ENCODE measurements around the gene ROBO1. TPM values are rescaled to one million over a fixed set of nuclear protein-coding genes. Genes with fewer than 3 reads are reported as not detected.

ROBO1 gene
- total RNA-seq, 1 donor: 0.42 TPM

- no peak overlapping the region for H3K4me3 ChIP-seq (ENCODE audit: low read length)
- H3K9me3 ChIP-seq (ENCODE audit: low read depth, low read length): no peaks in the 10 kb centered on the region
- H3K27me3 ChIP-seq (ENCODE audit: insufficient read depth, low read length): no peaks in the 10 kb centered on the region
These were observed 923.5 kb downstream of the ROBO1 start for GRCh38 chr3:78844307-78844706.

GRCh38 chr3:78839693-78840092, 928.1 kb downstream of the ROBO1 start:
- Histone ChIP-seq H3K27me3 (ENCODE audit: insufficient read depth, low read length) (no peaks in the 10 kb centered on the region), H3K4me1 (ENCODE audit: insufficient read depth, low read length) (no peaks in the 10 kb centered on the region), H3K4me3 (ENCODE audit: low read length) (no peak overlapping the region), H3K9me3 (ENCODE audit: low read depth, low read length) (no peaks in the 10 kb centered on the region)

More at GRCh38 chr3:78844307-78844706, 923.5 kb downstream of the ROBO1 start:
- H3K4me1 ChIP-seq (ENCODE audit: insufficient read depth, low read length): no peaks in the 10 kb centered on the region

- no peaks in the 10 kb centered on the region for H3K27me3 ChIP-seq (ENCODE audit: insufficient read depth, low read length)
- no peaks in the 10 kb centered on the region for H3K9me3 ChIP-seq (ENCODE audit: low read depth, low read length)
- H3K4me3 ChIP-seq (ENCODE audit: low read length): no peak overlapping the region
- no peaks in the 10 kb centered on the region for H3K4me1 ChIP-seq (ENCODE audit: insufficient read depth, low read length)
These were observed 929.4 kb downstream of the ROBO1 start for GRCh38 chr3:78838362-78838761.

- H3K9me3 ChIP-seq (ENCODE audit: low read depth, low read length): no peaks in the 10 kb centered on the region
- H3K4me3 ChIP-seq (ENCODE audit: low read length): no peak overlapping the region
- no peaks in the 10 kb centered on the region for H3K4me1 ChIP-seq (ENCODE audit: insufficient read depth, low read length)
- no peaks in the 10 kb centered on the region for H3K27me3 ChIP-seq (ENCODE audit: insufficient read depth, low read length)
These were observed 932.9 kb downstream of the ROBO1 start for GRCh38 chr3:78834910-78835309.

- Histone ChIP-seq H3K27me3 (ENCODE audit: insufficient read depth, low read length) (no peaks in the 10 kb centered on the region), H3K4me1 (ENCODE audit: insufficient read depth, low read length) (no peaks in the 10 kb centered on the region), H3K4me3 (ENCODE audit: low read length) (no peak overlapping the region), H3K9me3 (ENCODE audit: low read depth, low read length) (no peaks in the 10 kb centered on the region)
These were observed 935.0 kb downstream of the ROBO1 start for GRCh38 chr3:78832785-78833204.

GRCh38 chr3:78831446-78831972, 936.3 kb downstream of the ROBO1 start:
- H3K27me3 ChIP-seq (ENCODE audit: insufficient read depth, low read length): no peaks in the 10 kb centered on the region
- H3K9me3 ChIP-seq (ENCODE audit: low read depth, low read length): no peaks in the 10 kb centered on the region
- H3K4me1 ChIP-seq (ENCODE audit: insufficient read depth, low read length): no peaks in the 10 kb centered on the region
- no peak overlapping the region for H3K4me3 ChIP-seq (ENCODE audit: low read length)

GRCh38 chr3:78830470-78830869, 937.3 kb downstream of the ROBO1 start:
- Histone ChIP-seq H3K4me3 (ENCODE audit: low read length) (no peak overlapping the region), H3K9me3 (ENCODE audit: low read depth, low read length) (no peaks in the 10 kb centered on the region), H3K4me1 (ENCODE audit: insufficient read depth, low read length) (no peaks in the 10 kb centered on the region), H3K27me3 (ENCODE audit: insufficient read depth, low read length) (no peaks in the 10 kb centered on the region)

- no peak overlapping the region for H3K4me3 ChIP-seq (ENCODE audit: low read length)
- no peaks in the 10 kb centered on the region for H3K27me3 ChIP-seq (ENCODE audit: insufficient read depth, low read length)
- no peaks in the 10 kb centered on the region for H3K9me3 ChIP-seq (ENCODE audit: low read depth, low read length)
- H3K4me1 ChIP-seq (ENCODE audit: insufficient read depth, low read length): no peaks in the 10 kb centered on the region
These were observed 940.2 kb downstream of the ROBO1 start for GRCh38 chr3:78827618-78828017.

- no peak overlapping the region for H3K4me3 ChIP-seq (ENCODE audit: low read length)
- H3K27me3 ChIP-seq (ENCODE audit: insufficient read depth, low read length): no peaks in the 10 kb centered on the region
- H3K9me3 ChIP-seq (ENCODE audit: low read depth, low read length): no peaks in the 10 kb centered on the region
- H3K4me1 ChIP-seq (ENCODE audit: insufficient read depth, low read length): no peaks in the 10 kb centered on the region
These were observed 942.0 kb downstream of the ROBO1 start for GRCh38 chr3:78825858-78826215.

- Histone ChIP-seq H3K27me3 (ENCODE audit: insufficient read depth, low read length) (no peaks in the 10 kb centered on the region), H3K4me1 (ENCODE audit: insufficient read depth, low read length) (no peaks in the 10 kb centered on the region), H3K9me3 (ENCODE audit: low read depth, low read length) (no peaks in the 10 kb centered on the region), H3K4me3 (ENCODE audit: low read length) (no peak overlapping the region)
These were observed 942.5 kb downstream of the ROBO1 start for GRCh38 chr3:78825118-78825857.

GRCh38 chr3:78823859-78824258, 943.9 kb downstream of the ROBO1 start:
- no peaks in the 10 kb centered on the region for H3K4me1 ChIP-seq (ENCODE audit: insufficient read depth, low read length)
- H3K4me3 ChIP-seq (ENCODE audit: low read length): no peak overlapping the region
- H3K27me3 ChIP-seq (ENCODE audit: insufficient read depth, low read length): no peaks in the 10 kb centered on the region
- no peaks in the 10 kb centered on the region for H3K9me3 ChIP-seq (ENCODE audit: low read depth, low read length)

- H3K4me3 ChIP-seq (ENCODE audit: low read length): no peak overlapping the region
- no peaks in the 10 kb centered on the region for H3K27me3 ChIP-seq (ENCODE audit: insufficient read depth, low read length)
- no peaks in the 10 kb centered on the region for H3K4me1 ChIP-seq (ENCODE audit: insufficient read depth, low read length)
- H3K9me3 ChIP-seq (ENCODE audit: low read depth, low read length): no peaks in the 10 kb centered on the region
These were observed 944.4 kb downstream of the ROBO1 start for GRCh38 chr3:78823434-78823833.

GRCh38 chr3:78822726-78823125, 945.1 kb downstream of the ROBO1 start:
- Histone ChIP-seq H3K27me3 (ENCODE audit: insufficient read depth, low read length) (no peaks in the 10 kb centered on the region), H3K4me3 (ENCODE audit: low read length) (no peak overlapping the region), H3K9me3 (ENCODE audit: low read depth, low read length) (no peaks in the 10 kb centered on the region), H3K4me1 (ENCODE audit: insufficient read depth, low read length) (no peaks in the 10 kb centered on the region)

- no peaks in the 10 kb centered on the region for H3K4me1 ChIP-seq (ENCODE audit: insufficient read depth, low read length)
- H3K9me3 ChIP-seq (ENCODE audit: low read depth, low read length): no peaks in the 10 kb centered on the region
- no peaks in the 10 kb centered on the region for H3K27me3 ChIP-seq (ENCODE audit: insufficient read depth, low read length)
- H3K4me3 ChIP-seq (ENCODE audit: low read length): no peak overlapping the region
These were observed 947.3 kb downstream of the ROBO1 start for GRCh38 chr3:78820542-78820941.

- Histone ChIP-seq H3K27me3 (ENCODE audit: insufficient read depth, low read length) (no peaks in the 10 kb centered on the region), H3K9me3 (ENCODE audit: low read depth, low read length) (no peaks in the 10 kb centered on the region), H3K4me3 (ENCODE audit: low read length) (no peak overlapping the region)
These were observed 949.4 kb downstream of the ROBO1 start for GRCh38 chr3:78818161-78818985.

More at GRCh38 chr3:78818161-78818985, 949.4 kb downstream of the ROBO1 start:
- H3K4me1 ChIP-seq (ENCODE audit: insufficient read depth, low read length): no peaks in the 10 kb centered on the region
